NCI-H1417 treated with DMSO at 0.1 percent for 48 hours (cell line): Measurements from ENCODE around the gene NHLRC2.

Experiments
- DNase-seq: peaks from one replicate; lab custom pipeline; 2025; lab: John Stamatoyannopoulos, UW

NHLRC2 gene

GRCh38 chr10:113908236-113908635, 53.8 kb downstream of the NHLRC2 start:
- DNase-seq = no peak

GRCh38 chr10:113911113-113911512, 56.7 kb downstream of the NHLRC2 start:
- no peak for DNase-seq

GRCh38 chr10:113911839-113912238, 57.4 kb downstream of the NHLRC2 start:
- DNase-seq = no peak

- no peak for DNase-seq
Observed at GRCh38 chr10:113912582-113912981, 58.1 kb downstream of the NHLRC2 start.

- no peak for DNase-seq
Observed at GRCh38 chr10:113914956-113915355, 60.5 kb downstream of the NHLRC2 start.

GRCh38 chr10:113915540-113915939, 61.1 kb downstream of the NHLRC2 start:
- no peak for DNase-seq

- DNase-seq = no peak
Observed at GRCh38 chr10:113916053-113916452, 61.6 kb downstream of the NHLRC2 start.

GRCh38 chr10:113917636-113918035, 63.2 kb downstream of the NHLRC2 start:
- no peak for DNase-seq

GRCh38 chr10:113920114-113920513, 65.7 kb downstream of the NHLRC2 start:
- no peak for DNase-seq

GRCh38 chr10:113920875-113921274, 66.4 kb downstream of the NHLRC2 start:
- DNase-seq = no peak

GRCh38 chr10:113921561-113922370, 67.3 kb downstream of the NHLRC2 start:
- no peak for DNase-seq

- no peak for DNase-seq
Observed at GRCh38 chr10:113922787-113923570, 68.5 kb downstream of the NHLRC2 start.

GRCh38 chr10:113924186-113924585, 69.7 kb downstream of the NHLRC2 start:
- DNase-seq = no peak

GRCh38 chr10:113924664-113925063, 70.2 kb downstream of the NHLRC2 start:
- no peak for DNase-seq

- no peak for DNase-seq
Observed at GRCh38 chr10:113927440-113927839, 73.0 kb downstream of the NHLRC2 start.

- no peak for DNase-seq
Observed at GRCh38 chr10:113928830-113929229, 74.4 kb downstream of the NHLRC2 start.

GRCh38 chr10:113929522-113929921, 75.1 kb downstream of the NHLRC2 start:
- no peak for DNase-seq

- DNase-seq = no peak
Observed at GRCh38 chr10:113930482-113931057, 76.1 kb downstream of the NHLRC2 start.

GRCh38 chr10:113932854-113933253, 78.4 kb downstream of the NHLRC2 start:
- no peak for DNase-seq

GRCh38 chr10:113933894-113934532, 79.6 kb downstream of the NHLRC2 start:
- no peak for DNase-seq

- no peak for DNase-seq
Observed at GRCh38 chr10:113937258-113937657, 82.8 kb downstream of the NHLRC2 start.

GRCh38 chr10:113937756-113938155, 83.3 kb downstream of the NHLRC2 start:
- no peak for DNase-seq
